Midbrain (tissue), 1 donor: ENCODE data around the gene GABRB1.

Source experiments
- DNase-seq: peaks from one replicate; lab custom pipeline; 2025; lab: John Stamatoyannopoulos, UW

GABRB1 gene

GRCh38 chr4:47213106-47213505, 181.7 kb downstream of the GABRB1 start:
- no peak for DNase-seq

- DNase-seq, result peak; percentile 17
Measured at GRCh38 chr4:47213539-47213938, 182.2 kb downstream of the GABRB1 start.

- DNase-seq, result peak; percentile 17
Measured at GRCh38 chr4:47213971-47214370, 182.6 kb downstream of the GABRB1 start.

GRCh38 chr4:47215759-47216158, 184.4 kb downstream of the GABRB1 start:
- no peak for DNase-seq

GRCh38 chr4:47217291-47217690, 185.9 kb downstream of the GABRB1 start:
- DNase-seq, result no peak

GRCh38 chr4:47217884-47218283, 186.5 kb downstream of the GABRB1 start:
- no peak for DNase-seq

GRCh38 chr4:47218631-47219030, 187.3 kb downstream of the GABRB1 start:
- DNase-seq, result no peak

- no peak for DNase-seq
Measured at GRCh38 chr4:47219586-47219985, 188.2 kb downstream of the GABRB1 start.

- DNase-seq, result no peak
Measured at GRCh38 chr4:47221721-47222120, 190.4 kb downstream of the GABRB1 start.

GRCh38 chr4:47222276-47222675, 190.9 kb downstream of the GABRB1 start:
- no peak for DNase-seq

- DNase-seq, result no peak
Measured at GRCh38 chr4:47224361-47224760, 193.0 kb downstream of the GABRB1 start.

- DNase-seq, result no peak
Measured at GRCh38 chr4:47235721-47236120, 204.4 kb downstream of the GABRB1 start.

GRCh38 chr4:47238667-47239066, 207.3 kb downstream of the GABRB1 start:
- DNase-seq, result no peak

GRCh38 chr4:47239649-47240048, 208.3 kb downstream of the GABRB1 start:
- no peak for DNase-seq

GRCh38 chr4:47251348-47252135, 220.2 kb downstream of the GABRB1 start:
- no peak for DNase-seq

GRCh38 chr4:47263721-47264120, 232.4 kb downstream of the GABRB1 start:
- no peak for DNase-seq

- DNase-seq, result peak; percentile 48
Measured at GRCh38 chr4:47270201-47270888, 239.0 kb downstream of the GABRB1 start.

- DNase-seq, result no peak
Measured at GRCh38 chr4:47271291-47271690, 239.9 kb downstream of the GABRB1 start.

GRCh38 chr4:47274901-47275300, 243.5 kb downstream of the GABRB1 start:
- no peak for DNase-seq

- DNase-seq, result no peak
Measured at GRCh38 chr4:47275595-47275994, 244.2 kb downstream of the GABRB1 start.

- DNase-seq, result no peak
Measured at GRCh38 chr4:47278631-47279030, 247.3 kb downstream of the GABRB1 start.

GRCh38 chr4:47287735-47288134, 256.4 kb downstream of the GABRB1 start:
- DNase-seq, result no peak

- DNase-seq, result no peak
Measured at GRCh38 chr4:47289805-47290204, 258.4 kb downstream of the GABRB1 start.
